CD4-positive, alpha-beta T cell treated with Interleukin-17A for 1 hour (primary cell): ENCODE results near the gene PAM16.
"Not testable (repeated sequence)": the region's sequence is repeated elsewhere in the genome, so short reads cannot be mapped to it uniquely, and the experiment has no call there.

Experiments used
- DNase-seq: peaks from one replicate; pipeline ENCODE4 v3.0.0-alpha.2; 2020

PAM16 gene

GRCh38 chr16:4350365-4350786 is 745 bp downstream of the PAM16 start:
- DNase-seq: no peak

GRCh38 chr16:4349332-4349731 is 1.8 kb downstream of the PAM16 start:
- DNase-seq: no peak

GRCh38 chr16:4347765-4348509 is 3.2 kb downstream of the PAM16 start:
- no peak for DNase-seq

GRCh38 chr16:4347010-4347409 is 4.1 kb downstream of the PAM16 start:
- no peak for DNase-seq

- DNase-seq: no peak
These were observed 5.0 kb downstream of the PAM16 start for GRCh38 chr16:4345836-4346781.

- no peak for DNase-seq
These were observed 5.9 kb downstream of the PAM16 start for GRCh38 chr16:4344983-4345835.

GRCh38 chr16:4344300-4344982 is 6.7 kb downstream of the PAM16 start:
- DNase-seq: not testable (repeated sequence)

- DNase-seq: no peak
These were observed 8.0 kb downstream of the PAM16 start for GRCh38 chr16:4342866-4343744.

- DNase-seq: no peak
These were observed 9.9 kb downstream of the PAM16 start for GRCh38 chr16:4341250-4341649.

- DNase-seq: no peak
These were observed 10.7 kb downstream of the PAM16 start for GRCh38 chr16:4340443-4340842.

GRCh38 chr16:4339909-4340308 is 11.2 kb downstream of the PAM16 start:
- DNase-seq: no peak

- no peak for DNase-seq
These were observed 11.7 kb downstream of the PAM16 start for GRCh38 chr16:4339455-4339854.

GRCh38 chr16:4338712-4339299 is 12.3 kb downstream of the PAM16 start:
- no peak for DNase-seq

- DNase-seq: no peak
These were observed 13.0 kb downstream of the PAM16 start for GRCh38 chr16:4338125-4338582.

- DNase-seq: no peak
These were observed 13.5 kb downstream of the PAM16 start for GRCh38 chr16:4337540-4338088.

- no peak for DNase-seq
These were observed 14.2 kb downstream of the PAM16 start for GRCh38 chr16:4336701-4337539.

- no peak for DNase-seq
These were observed 16.2 kb downstream of the PAM16 start for GRCh38 chr16:4334724-4335495.

- DNase-seq: not testable (repeated sequence)
These were observed 17.4 kb downstream of the PAM16 start for GRCh38 chr16:4333714-4334113.

- no peak for DNase-seq
These were observed 17.8 kb downstream of the PAM16 start for GRCh38 chr16:4333308-4333638.
